Activated CD4-positive, alpha-beta T cell treated with anti-CD3 and anti-CD28 coated beads, Interleukin-2, amount 50 U/mL, for 4 hours (primary cell): Measurements from ENCODE around the gene BACH2.
A peak's percentile ranks its signal among the peaks of the same experiment; 100 is the strongest.

Experiments
- DNase-seq, 2 experiments: peaks; one replicate each; pipeline ENCODE4 v3.0.0-alpha.2; 2020

BACH2 gene

GRCh38 chr6:90019216-90019615, 277.4 kb downstream of the BACH2 start:
- no peak for DNase-seq

- no peak for DNase-seq
Observed at GRCh38 chr6:90015883-90016282, 280.8 kb downstream of the BACH2 start.

- DNase-seq, result no peak
Observed at GRCh38 chr6:90008908-90009501, 287.6 kb downstream of the BACH2 start.

- DNase-seq, result no peak
Observed at GRCh38 chr6:90008189-90008907, 288.3 kb downstream of the BACH2 start.

- no peak for DNase-seq
Observed at GRCh38 chr6:90005048-90005827, 291.4 kb downstream of the BACH2 start.

GRCh38 chr6:90004511-90004910, 292.1 kb downstream of the BACH2 start:
- no peak for DNase-seq

GRCh38 chr6:90003941-90004340, 292.7 kb downstream of the BACH2 start:
- no peak for DNase-seq

GRCh38 chr6:90003069-90003795, 293.4 kb downstream of the BACH2 start:
- no peak for DNase-seq

GRCh38 chr6:90000864-90001731, 295.5 kb downstream of the BACH2 start:
- DNase-seq, result peak in 1 of 2 experiments; percentile 23

GRCh38 chr6:89999945-90000825, 296.5 kb downstream of the BACH2 start:
- no peak for DNase-seq

- DNase-seq, result no peak
Observed at GRCh38 chr6:89999154-89999553, 297.5 kb downstream of the BACH2 start.

- DNase-seq, result no peak
Observed at GRCh38 chr6:89997456-89998445, 298.9 kb downstream of the BACH2 start.

GRCh38 chr6:89993411-89993810, 303.2 kb downstream of the BACH2 start:
- no peak for DNase-seq

GRCh38 chr6:89992818-89993217, 303.8 kb downstream of the BACH2 start:
- no peak for DNase-seq

- DNase-seq, result no peak
Observed at GRCh38 chr6:89989742-89990141, 306.9 kb downstream of the BACH2 start.

- DNase-seq, result no peak
Observed at GRCh38 chr6:89987830-89988229, 308.8 kb downstream of the BACH2 start.

GRCh38 chr6:89987140-89987539, 309.5 kb downstream of the BACH2 start:
- no peak for DNase-seq

GRCh38 chr6:89986650-89987074, 310.0 kb downstream of the BACH2 start:
- no peak for DNase-seq

- DNase-seq, result no peak
Observed at GRCh38 chr6:89985751-89986493, 310.7 kb downstream of the BACH2 start.
